Liver (tissue), 9 donors: ENCODE results near the gene PNKD. TPM values are rescaled to one million over a fixed set of nuclear protein-coding genes. Genes with fewer than 3 reads are reported as not detected.

Source experiments
- DNase-seq: peaks from one replicate; pipeline ENCODE4 v3.0.0-alpha.2; 2017; ENCODE audit warnings: low spot score
- H3K27ac ChIP-seq, 2 donors: one replicate each; pipeline ENCODE4 v1.7.0; 2013; ENCODE audit warnings: inconsistent platforms in 2 of 2, low read length in 2 of 2, control low read depth in 1 of 2, low read depth in 1 of 2, mild to moderate bottlenecking in 1 of 2
- H3K27me3 ChIP-seq, 4 donors: one replicate each; pipeline versions ENCODE4 v1.6.1 to v1.7.0; 2013; ENCODE audit warnings: low read length in 3 of 4, inconsistent platforms in 1 of 4, mild to moderate bottlenecking in 1 of 4, moderate library complexity in 1 of 4; ENCODE audit not compliant: control insufficient read depth in 4 of 4, insufficient read depth in 4 of 4
- H3K36me3 ChIP-seq, 4 donors: one replicate each; pipeline versions ENCODE4 v1.6.1 to v1.7.0; 2013; ENCODE audit warnings: low read length in 3 of 4, mild to moderate bottlenecking in 3 of 4, low read depth in 1 of 4, moderate library complexity in 1 of 4; ENCODE audit not compliant: control insufficient read depth in 4 of 4, insufficient read depth in 3 of 4
- H3K4me1 ChIP-seq, 4 donors: one replicate each; pipeline versions ENCODE4 v1.6.1 to v1.7.0; 2013; ENCODE audit warnings: low read length in 3 of 4, mild to moderate bottlenecking in 3 of 4, moderate library complexity in 1 of 4; ENCODE audit not compliant: control insufficient read depth in 4 of 4, insufficient read depth in 4 of 4
- H3K4me3 ChIP-seq, 3 donors: one replicate each; pipeline versions ENCODE4 v1.6.1 to v1.7.0; 2013; ENCODE audit warnings: low read length in 3 of 3, control low read depth in 1 of 3, low read depth in 1 of 3, mild to moderate bottlenecking in 1 of 3
- H3K9ac ChIP-seq, 2 donors: one replicate each; pipeline ENCODE4 v1.7.0; 2013; ENCODE audit warnings: low read length in 2 of 2, mild to moderate bottlenecking in 2 of 2, moderate library complexity in 2 of 2, control low read depth in 1 of 2, low read depth in 1 of 2
- H3K9me3 ChIP-seq, 4 donors: one replicate each; pipeline versions ENCODE4 v1.6.1 to v1.7.0; 2013; ENCODE audit warnings: low read length in 3 of 4; ENCODE audit not compliant: control insufficient read depth in 4 of 4
- CTCF ChIP-seq: fragments of 150-350 bp; IDR thresholded peaks from 2 replicates; pipeline ENCODE4 v1.5.1; 2017; ENCODE audit warnings: improper control_type of control experiment, low read depth, low read length; ENCODE audit not compliant: missing input control
- EGR1 ChIP-seq, 2 donors: IDR thresholded peaks; 2 replicates each; pipeline ENCODE4 v1.6.1; 2016 to 2018; ENCODE audit warnings: antibody characterized with exemption in 2 of 2, low read depth in 2 of 2
- FOXA1 ChIP-seq: IDR thresholded peaks from 2 replicates; pipeline ENCODE4 v1.6.1; 2016; ENCODE audit warnings: antibody characterized with exemption
- FOXA2 ChIP-seq: IDR thresholded peaks from 2 replicates; pipeline ENCODE4 v1.6.1; 2016; ENCODE audit warnings: antibody characterized with exemption
- GABPA ChIP-seq, 2 donors: IDR thresholded peaks in 1 of 2; conservative IDR thresholded peaks in 1 of 2; 2 replicates each; pipeline ENCODE4 v1.6.1; 2016; ENCODE audit warnings: antibody characterized with exemption in 2 of 2, mild to moderate bottlenecking in 1 of 2, moderate library complexity in 1 of 2
- HNF4A ChIP-seq, 2 donors: conservative IDR thresholded peaks; 2 replicates each; pipeline ENCODE4 v1.6.1; 2016; ENCODE audit warnings: antibody characterized with exemption in 2 of 2, mild to moderate bottlenecking in 2 of 2
- HNF4G ChIP-seq: IDR thresholded peaks from 2 replicates; pipeline ENCODE4 v1.6.1; 2016; ENCODE audit warnings: antibody characterized with exemption
- JUND ChIP-seq, 2 donors: IDR thresholded peaks; 2 replicates each; pipeline ENCODE4 v1.6.1; 2016; ENCODE audit warnings: antibody characterized with exemption in 2 of 2
- MAX ChIP-seq: IDR thresholded peaks from 2 replicates; pipeline ENCODE4 v1.6.1; 2016; ENCODE audit warnings: antibody characterized with exemption
- RAD21 ChIP-seq, 2 donors: IDR thresholded peaks; 2 replicates each; pipeline ENCODE4 v1.6.1; 2016; ENCODE audit warnings: antibody characterized with exemption in 2 of 2, mild to moderate bottlenecking in 2 of 2
- RXRA ChIP-seq, 2 donors: IDR thresholded peaks; 2 replicates each; pipeline ENCODE4 v1.6.1; 2017 to 2018; ENCODE audit warnings: antibody characterized with exemption in 2 of 2, mild to moderate bottlenecking in 1 of 2
- SP1 ChIP-seq: IDR thresholded peaks from 2 replicates; pipeline ENCODE4 v1.6.1; 2018; ENCODE audit warnings: antibody characterized with exemption, mild to moderate bottlenecking
- TAF1 ChIP-seq: conservative IDR thresholded peaks from 2 replicates; pipeline ENCODE4 v1.6.1; 2016; ENCODE audit warnings: antibody characterized with exemption, mild to moderate bottlenecking
- YY1 ChIP-seq: IDR thresholded peaks from 2 replicates; pipeline ENCODE4 v1.6.1; 2016; ENCODE audit warnings: antibody characterized with exemption, mild to moderate bottlenecking
- ZBTB33 ChIP-seq: IDR thresholded peaks from 2 replicates; pipeline ENCODE4 v1.6.1; 2016; ENCODE audit warnings: antibody characterized with exemption
- WGBS: extraction: QIAGEN DNeasy Blood & Tissue Kit; methylation state at CpG from one replicate; pipeline ENCODE4 v1.1.7; 2013; 5-methylcytosine and 5-hydroxymethylcytosine counted together
- polyA plus RNA-seq, 2 donors: library from polyadenylated mRNA; stranded (reverse) in 1 of 2; unstranded in 1 of 2; fragments of 200-250 nt in 1 of 2; fragments of >200 nt in 1 of 2; fragmentation: Nextera tagmentation in 1 of 2; extraction: Ambion mirVana in 1 of 2; gene quantifications; one replicate each; pipeline versions ENCODE4 v1.2.1 to v1.2.3, GENCODE V29; 2013 to 2015
- total RNA-seq, 2 donors: library from RNA; depleted of rRNA; stranded (reverse); fragments of >200 nt; gene quantifications; one replicate each; pipeline ENCODE4 v1.2.3, GENCODE V29; 2014
- TF ChIP-seq, protein P1 (sequence below): IDR thresholded peaks from 2 replicates; pipeline ENCODE4 v1.6.1; 2016; ENCODE audit warnings: antibody characterized with exemption
- TF ChIP-seq, protein P2 (sequence below): IDR thresholded peaks from 2 replicates; pipeline ENCODE4 v1.6.1; 2016; ENCODE audit warnings: antibody characterized with exemption, mild to moderate bottlenecking
- donor health status: healthy.
- donor health status: healthy.
- donor health status: healthy.
- donor health status: healthy.
- donor health status: healthy.

The PNKD gene
- total and polyA plus RNA-seq, 4 donors, result 28.5 to 161 (median 94.9) TPM

- H3K27ac ChIP-seq, result no peak overlapping the region
- no peak overlapping the region for H3K4me3 ChIP-seq
- H3K27me3 ChIP-seq, result no peaks in the 10 kb centered on the region
- no peaks in the 10 kb centered on the region for H3K9me3 ChIP-seq
- no peak overlapping the region for H3K9ac ChIP-seq
- no peak for DNase-seq
- over 99% methylated on average over 3 of the region's 3 CpGs for WGBS
- TF ChIP-seq FOXA2 (no peak), EGR1 (IDR thresholded peaks at IDR 0.05; ENCODE audit: low read depth in 2 of 2) (no peak), JUND (IDR thresholded peaks at IDR 0.05) (no peak), FOXA1 (no peak), GABPA (IDR thresholded peaks at IDR 0.05 in 1 of 2, conservative IDR thresholded peaks at IDR 0.05 in 1 of 2) (no peak), ZBTB33 (no peak), SP1 (no peak), HNF4A (conservative IDR thresholded peaks at IDR 0.05) (no peak), TAF1 (no peak), CTCF (no peak), HNF4G (no peak), RXRA (IDR thresholded peaks at IDR 0.05) (no peak)
- TF ChIP-seq, protein P1, sequence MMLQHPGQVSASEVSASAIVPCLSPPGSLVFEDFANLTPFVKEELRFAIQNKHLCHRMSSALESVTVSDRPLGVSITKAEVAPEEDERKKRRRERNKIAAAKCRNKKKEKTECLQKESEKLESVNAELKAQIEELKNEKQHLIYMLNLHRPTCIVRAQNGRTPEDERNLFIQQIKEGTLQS, result no peak
- TF ChIP-seq, protein P2, sequence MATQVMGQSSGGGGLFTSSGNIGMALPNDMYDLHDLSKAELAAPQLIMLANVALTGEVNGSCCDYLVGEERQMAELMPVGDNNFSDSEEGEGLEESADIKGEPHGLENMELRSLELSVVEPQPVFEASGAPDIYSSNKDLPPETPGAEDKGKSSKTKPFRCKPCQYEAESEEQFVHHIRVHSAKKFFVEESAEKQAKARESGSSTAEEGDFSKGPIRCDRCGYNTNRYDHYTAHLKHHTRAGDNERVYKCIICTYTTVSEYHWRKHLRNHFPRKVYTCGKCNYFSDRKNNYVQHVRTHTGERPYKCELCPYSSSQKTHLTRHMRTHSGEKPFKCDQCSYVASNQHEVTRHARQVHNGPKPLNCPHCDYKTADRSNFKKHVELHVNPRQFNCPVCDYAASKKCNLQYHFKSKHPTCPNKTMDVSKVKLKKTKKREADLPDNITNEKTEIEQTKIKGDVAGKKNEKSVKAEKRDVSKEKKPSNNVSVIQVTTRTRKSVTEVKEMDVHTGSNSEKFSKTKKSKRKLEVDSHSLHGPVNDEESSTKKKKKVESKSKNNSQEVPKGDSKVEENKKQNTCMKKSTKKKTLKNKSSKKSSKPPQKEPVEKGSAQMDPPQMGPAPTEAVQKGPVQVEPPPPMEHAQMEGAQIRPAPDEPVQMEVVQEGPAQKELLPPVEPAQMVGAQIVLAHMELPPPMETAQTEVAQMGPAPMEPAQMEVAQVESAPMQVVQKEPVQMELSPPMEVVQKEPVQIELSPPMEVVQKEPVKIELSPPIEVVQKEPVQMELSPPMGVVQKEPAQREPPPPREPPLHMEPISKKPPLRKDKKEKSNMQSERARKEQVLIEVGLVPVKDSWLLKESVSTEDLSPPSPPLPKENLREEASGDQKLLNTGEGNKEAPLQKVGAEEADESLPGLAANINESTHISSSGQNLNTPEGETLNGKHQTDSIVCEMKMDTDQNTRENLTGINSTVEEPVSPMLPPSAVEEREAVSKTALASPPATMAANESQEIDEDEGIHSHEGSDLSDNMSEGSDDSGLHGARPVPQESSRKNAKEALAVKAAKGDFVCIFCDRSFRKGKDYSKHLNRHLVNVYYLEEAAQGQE, result no peak
- peaks cover 7 to 11% (median 9%) of the 10 kb centered on the region in 4 donors for H3K4me1 ChIP-seq
- H3K36me3 ChIP-seq, result peaks cover 0 to 2% (median 0%) of the 10 kb centered on the region in 4 donors
Observed at GRCh38 chr2:218334531-218334930, 64.2 kb downstream of the PNKD start.

GRCh38 chr2:218340656-218341055, 70.3 kb downstream of the PNKD start:
- no peak for DNase-seq
- H3K36me3 ChIP-seq, result peaks cover 14 to 39% (median 17%) of the 10 kb centered on the region in 4 donors
- 96% methylated on average over 9 of the region's 9 CpGs for WGBS

More at GRCh38 chr2:218340656-218341055, 70.3 kb downstream of the PNKD start:
- Histone ChIP-seq H3K4me1 (peaks cover 0 to 2% (median under 1%) of the 10 kb centered on the region in 4 donors), H3K27me3 (no peaks in the 10 kb centered on the region), H3K9ac (no peak overlapping the region), H3K9me3 (no peaks in the 10 kb centered on the region), H3K27ac (no peak overlapping the region), H3K4me3 (no peak overlapping the region)
- no peak for TF ChIP-seq MAX
- TF ChIP-seq, protein P1, result no peak
- no peak for TF ChIP-seq FOXA1
- no peak for TF ChIP-seq HNF4A (conservative IDR thresholded peaks at IDR 0.05)
- TF ChIP-seq GABPA (IDR thresholded peaks at IDR 0.05 in 1 of 2, conservative IDR thresholded peaks at IDR 0.05 in 1 of 2), result no peak
- TF ChIP-seq YY1, result no peak
- TF ChIP-seq, protein P2, result no peak
- no peak for TF ChIP-seq SP1
- TF ChIP-seq TAF1, result no peak
- TF ChIP-seq ZBTB33, result no peak
- TF ChIP-seq RAD21 (IDR thresholded peaks at IDR 0.05), result no peak
- TF ChIP-seq HNF4G, result no peak
- TF ChIP-seq RXRA (IDR thresholded peaks at IDR 0.05), result no peak
- no peak for TF ChIP-seq FOXA2
